Esophagus muscularis mucosa (tissue), 3 donors: Measurements from ENCODE around the gene SYTL2.
"Not testable (repeated sequence)": the region's sequence is repeated elsewhere in the genome, so short reads cannot be mapped to it uniquely, and the experiment has no call there.

Experiments used
- POLR2A ChIP-seq: fragments of 450-650 bp; IDR thresholded peaks from one replicate; pipeline ENCODE4 v1.6.1; 2017; ENCODE audit warnings: antibody characterized with exemption, moderate library complexity, mild to moderate bottlenecking, low read depth
- POLR2AphosphoS5 ChIP-seq, 2 donors: sonication (generic); formaldehyde crosslinking; IDR thresholded peaks; one replicate each; pipeline ENCODE4 v1.6.1; 2017; ENCODE audit warnings: antibody characterized with exemption in 2 of 2
- TF ChIP-seq, protein P1 (sequence below), 3 experiments: fragments of 200-600 bp in 2 of 3; fragments of 450-650 bp in 1 of 3; sonication (generic) in 2 of 3; IDR thresholded peaks; one replicate each; pipeline ENCODE4 v1.5.1; 2017 to 2019; ENCODE audit warnings: antibody characterized with exemption in 3 of 3, mild to moderate bottlenecking in 2 of 3, moderate library complexity in 1 of 3

DNA sequence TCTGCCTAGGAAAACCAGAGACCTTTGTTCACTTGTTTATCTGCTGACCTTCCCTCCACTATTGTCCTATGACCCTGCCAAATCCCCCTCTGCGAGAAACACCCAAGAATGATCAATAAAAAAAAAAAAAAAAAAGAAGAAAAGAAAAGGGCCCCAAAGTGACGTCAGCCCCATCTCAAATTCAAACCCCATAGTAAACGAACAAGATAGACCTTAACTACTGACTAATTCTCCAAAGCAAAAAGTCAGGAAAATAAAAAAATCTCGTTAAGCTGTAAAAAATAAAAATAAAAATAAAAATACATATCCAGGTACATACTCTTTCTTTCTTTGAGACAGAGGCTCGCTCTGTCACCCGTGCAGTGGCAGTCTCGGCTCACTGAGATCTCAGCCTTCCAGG lies 42.6 kb upstream of the SYTL2 start:
- TF ChIP-seq POLR2A; POLR2AphosphoS5 (IDR thresholded peaks at IDR 0.05): not testable (repeated sequence)
- TF ChIP-seq, protein P1, sequence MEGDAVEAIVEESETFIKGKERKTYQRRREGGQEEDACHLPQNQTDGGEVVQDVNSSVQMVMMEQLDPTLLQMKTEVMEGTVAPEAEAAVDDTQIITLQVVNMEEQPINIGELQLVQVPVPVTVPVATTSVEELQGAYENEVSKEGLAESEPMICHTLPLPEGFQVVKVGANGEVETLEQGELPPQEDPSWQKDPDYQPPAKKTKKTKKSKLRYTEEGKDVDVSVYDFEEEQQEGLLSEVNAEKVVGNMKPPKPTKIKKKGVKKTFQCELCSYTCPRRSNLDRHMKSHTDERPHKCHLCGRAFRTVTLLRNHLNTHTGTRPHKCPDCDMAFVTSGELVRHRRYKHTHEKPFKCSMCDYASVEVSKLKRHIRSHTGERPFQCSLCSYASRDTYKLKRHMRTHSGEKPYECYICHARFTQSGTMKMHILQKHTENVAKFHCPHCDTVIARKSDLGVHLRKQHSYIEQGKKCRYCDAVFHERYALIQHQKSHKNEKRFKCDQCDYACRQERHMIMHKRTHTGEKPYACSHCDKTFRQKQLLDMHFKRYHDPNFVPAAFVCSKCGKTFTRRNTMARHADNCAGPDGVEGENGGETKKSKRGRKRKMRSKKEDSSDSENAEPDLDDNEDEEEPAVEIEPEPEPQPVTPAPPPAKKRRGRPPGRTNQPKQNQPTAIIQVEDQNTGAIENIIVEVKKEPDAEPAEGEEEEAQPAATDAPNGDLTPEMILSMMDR (IDR thresholded peaks at IDR 0.05) = not testable (repeated sequence)
